Measurements from ENCODE around the gene PRAME.
"Not testable (repeated sequence)": the region's sequence is repeated elsewhere in the genome, so short reads cannot be mapped to it uniquely, and the experiment has no call there.

PRAME gene

DNA sequence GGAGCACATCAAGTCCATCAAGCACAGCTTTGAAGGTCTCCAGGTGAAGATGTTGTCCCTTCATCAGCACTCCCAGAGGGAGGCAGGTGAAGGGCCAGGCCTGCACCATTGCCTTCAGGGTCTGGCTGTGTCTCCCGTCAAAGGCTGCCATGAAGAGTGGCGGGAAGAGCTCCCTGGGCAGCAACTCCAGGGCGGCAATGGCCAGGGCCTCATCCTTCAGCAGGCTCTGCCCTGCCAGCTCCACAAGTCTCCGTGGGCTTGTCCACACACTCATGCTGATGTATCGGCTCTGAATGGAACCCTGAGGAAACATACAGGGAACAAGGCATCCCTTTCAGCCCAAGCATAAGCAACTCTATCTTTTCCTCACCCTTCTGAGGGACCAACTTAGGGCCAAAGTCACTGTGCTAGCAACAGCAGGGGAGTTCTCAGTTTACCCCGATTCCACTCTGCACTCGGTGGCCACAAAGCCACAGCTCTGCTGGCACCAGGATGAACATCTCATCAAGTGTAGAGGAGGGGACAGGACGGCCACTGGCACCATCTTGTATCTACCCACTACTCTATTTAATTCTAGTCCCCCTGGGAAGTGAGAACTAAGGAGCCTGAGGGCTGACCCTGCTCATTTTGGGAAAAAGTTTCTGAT lies 8.2 kb downstream of the PRAME start:
- no peak for DNase-seq (ENCODE audit: low read depth)

DNA sequence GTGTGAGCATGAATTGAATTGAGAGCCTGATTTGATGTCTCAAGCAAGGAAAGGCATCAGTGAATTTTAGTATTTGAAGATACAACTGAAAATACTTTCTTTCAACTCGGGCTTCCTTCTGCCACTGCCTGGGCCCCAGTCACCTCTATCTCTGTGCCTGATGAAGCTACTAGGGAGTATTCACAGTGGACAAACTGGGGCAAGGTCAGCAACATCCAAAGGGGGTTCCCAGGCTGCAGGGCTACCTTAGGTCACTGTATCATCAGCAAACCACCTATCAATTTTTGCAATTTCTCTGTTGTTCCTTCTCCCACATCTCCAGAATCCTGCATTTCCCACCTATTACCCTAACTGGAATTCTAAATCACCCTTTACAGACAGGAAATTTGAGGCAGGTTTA lies 10.2 kb downstream of the PRAME start:
- no peak for DNase-seq (ENCODE audit: low read depth)

DNA sequence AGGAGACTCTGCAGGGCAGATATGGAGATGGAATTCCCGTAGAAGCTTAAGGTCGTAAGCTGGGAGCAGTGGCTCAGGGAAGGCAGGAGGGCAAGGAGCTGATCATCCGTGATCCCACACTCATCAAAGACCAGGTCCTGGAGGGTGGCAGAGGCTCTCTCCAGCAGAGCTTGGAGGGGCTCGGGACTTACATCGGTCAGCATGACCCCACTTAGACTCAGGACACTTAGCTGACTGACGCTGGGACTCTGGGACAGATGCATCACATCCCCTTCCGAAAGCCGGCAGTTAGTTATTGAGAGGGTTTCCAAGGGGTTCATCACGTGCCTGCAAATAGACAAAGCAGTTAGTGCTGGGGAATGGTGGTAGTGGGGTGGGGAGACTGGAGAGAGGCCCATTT lies 10.7 kb downstream of the PRAME start:
- no peak for DNase-seq (ENCODE audit: low read depth)

DNA sequence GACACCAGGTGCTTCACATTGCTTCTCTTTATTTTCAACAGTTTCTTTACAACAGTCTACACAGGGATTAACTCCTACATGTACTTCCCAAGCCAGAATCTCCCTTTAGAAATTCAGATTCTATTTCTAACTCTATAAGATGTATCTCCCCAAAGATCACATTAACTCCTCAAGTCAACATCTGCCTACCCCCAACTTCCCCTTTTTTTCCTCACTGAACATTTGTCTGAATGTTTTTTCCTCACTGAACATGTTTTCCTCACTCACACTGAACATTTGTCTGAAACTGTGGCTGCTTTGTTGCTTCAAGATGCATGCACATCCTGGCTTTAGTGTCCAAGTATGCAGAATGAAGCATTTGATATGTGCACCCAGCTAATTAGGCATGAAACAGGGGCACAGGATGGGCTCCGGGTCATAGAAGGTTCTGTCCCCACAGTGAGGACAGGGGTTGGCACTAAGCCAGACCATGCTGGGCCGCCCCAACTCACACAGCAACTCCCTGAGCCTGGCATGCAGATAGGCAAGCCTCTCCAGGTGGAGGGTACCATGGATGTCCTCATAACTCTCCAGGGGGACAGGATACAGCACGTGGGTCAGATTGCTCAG lies 11.3 kb downstream of the PRAME start:
- DNase-seq (ENCODE audit: low read depth): no peak

DNA sequence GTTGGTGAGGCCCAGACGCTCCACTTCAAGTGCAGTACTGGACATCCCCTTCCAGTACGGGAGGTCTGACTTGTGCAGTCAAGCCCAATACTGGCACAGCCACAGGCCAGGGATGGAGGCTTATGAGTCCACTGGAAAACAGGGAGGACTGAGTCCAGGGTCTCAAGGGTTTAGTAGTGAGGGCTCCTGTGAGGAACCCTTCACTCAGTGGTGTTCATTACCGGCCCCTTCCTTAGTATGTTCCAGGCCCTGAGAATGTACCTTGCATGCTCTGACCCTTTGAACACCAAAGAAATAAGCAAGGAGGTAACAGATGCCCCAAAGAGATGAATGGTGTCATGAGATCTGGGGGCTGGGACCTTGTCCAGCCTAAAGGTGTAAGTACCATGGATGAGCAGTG lies 11.8 kb downstream of the PRAME start:
- no peak for DNase-seq (ENCODE audit: low read depth)

DNA sequence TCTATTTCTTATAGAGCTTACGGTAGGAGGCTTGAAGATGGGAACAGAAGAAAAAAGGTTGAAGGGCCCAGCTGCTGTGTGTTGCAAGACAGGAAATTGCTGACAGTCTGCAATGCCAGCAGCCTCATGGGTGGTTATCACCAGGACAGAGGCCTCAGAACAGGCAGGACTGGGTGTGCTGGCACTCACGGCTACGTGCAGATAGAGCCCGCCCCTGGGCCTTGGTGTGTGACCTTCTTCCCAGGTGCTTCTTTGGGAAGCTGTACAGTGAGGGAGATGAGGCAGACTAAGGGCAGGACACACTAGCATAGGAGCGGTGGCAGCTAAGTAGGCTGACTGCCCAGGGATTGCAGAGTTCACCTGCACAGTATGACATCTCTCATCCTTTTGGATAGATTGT lies 12.6 kb downstream of the PRAME start:
- DNase-seq (ENCODE audit: low read depth): no peak

DNA sequence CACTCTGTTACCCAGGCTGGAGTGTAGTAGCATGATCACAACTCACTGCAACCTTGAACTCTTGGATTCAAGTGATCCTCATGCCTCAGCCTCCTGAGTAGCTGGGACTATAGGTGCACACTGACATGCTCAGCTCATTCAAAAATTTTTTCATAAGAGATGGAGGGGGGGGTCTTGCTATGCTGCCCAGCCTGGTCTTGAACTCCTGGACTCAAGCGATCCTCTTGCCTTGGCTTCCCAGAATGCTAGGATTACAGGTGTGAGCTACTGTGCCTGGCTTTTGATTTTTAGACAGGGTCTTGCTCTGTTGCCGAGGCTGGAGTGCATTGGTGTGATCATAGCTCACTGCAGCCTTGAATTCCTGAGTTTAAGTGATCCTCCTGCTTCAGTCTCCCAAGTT lies 14.0 kb downstream of the PRAME start:
- no peak for DNase-seq (ENCODE audit: low read depth)

DNA sequence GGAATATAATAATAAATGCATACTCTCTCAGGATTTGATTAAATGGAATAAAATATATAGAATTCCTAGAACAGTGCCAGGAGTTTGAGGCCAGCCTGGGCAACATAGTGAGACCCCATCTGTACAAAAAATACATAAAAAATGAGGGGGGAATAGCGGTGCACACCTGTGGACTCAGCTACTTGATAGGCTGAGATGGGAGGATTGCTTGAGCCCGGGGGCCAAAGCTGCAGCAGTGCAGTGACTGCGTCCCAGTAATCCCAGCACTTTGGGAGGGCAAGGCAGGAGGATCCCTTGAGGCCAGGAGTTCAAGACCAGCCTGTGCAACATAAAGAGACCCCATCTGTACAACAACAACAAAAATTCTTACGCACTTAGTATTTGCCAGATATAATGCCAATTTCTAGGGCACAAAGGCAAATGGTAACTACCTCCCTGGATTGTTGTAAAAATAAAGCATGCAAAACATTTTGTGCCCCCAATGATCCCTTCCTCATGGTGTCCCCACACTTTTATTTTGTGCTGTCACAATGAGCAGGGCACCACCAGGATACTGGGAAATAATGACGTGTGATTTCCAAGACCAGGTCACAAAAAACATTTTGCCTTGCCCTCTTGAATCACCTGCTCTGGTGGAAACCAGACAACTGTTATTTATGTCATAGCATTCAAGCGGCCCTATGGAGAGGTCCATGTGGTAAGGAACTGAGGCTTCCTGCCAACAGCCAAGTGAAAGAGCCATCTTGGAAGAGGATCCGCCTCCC lies 20.7 kb downstream of the PRAME start:
- DNase-seq (ENCODE audit: low read depth): no peak

DNA sequence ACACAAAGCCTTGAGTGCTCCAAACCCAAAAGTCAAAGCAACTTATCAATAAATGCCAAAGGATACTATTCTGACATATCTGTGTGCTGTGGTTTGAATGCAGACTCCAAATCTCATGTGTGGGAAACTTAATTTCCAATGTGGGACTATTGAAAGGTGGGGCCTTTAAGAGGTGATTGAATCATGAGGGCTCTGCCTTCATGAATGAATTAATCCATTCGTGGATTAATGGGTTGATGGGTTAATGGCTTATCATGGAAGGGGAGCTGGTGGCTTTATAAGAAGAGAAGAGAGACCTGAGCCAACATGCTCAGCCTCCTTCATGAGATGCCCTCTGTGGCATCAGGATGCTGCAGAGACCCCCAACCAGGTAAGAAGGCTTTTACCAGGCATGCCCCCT lies 22.1 kb downstream of the PRAME start:
- no peak for DNase-seq (ENCODE audit: low read depth)

DNA sequence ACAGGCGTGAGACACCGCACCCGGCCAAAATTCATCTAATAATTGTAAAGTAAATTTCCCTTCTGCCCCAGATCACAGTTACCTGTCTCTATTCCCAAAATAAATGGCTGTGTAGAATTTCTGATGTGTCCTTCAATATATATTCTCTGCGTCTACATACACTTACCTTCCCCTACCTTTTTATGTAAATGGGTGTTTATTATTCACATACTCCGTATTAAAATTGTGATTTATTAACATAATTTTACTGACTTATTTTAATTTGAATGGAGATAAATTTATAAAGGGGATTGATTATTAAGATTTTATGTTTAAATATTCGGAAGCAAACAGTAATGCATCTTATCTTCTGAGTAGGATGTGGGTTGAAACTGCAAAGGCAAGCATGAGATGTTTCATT lies 22.6 kb downstream of the PRAME start:
- DNase-seq (ENCODE audit: low read depth): no peak

DNA sequence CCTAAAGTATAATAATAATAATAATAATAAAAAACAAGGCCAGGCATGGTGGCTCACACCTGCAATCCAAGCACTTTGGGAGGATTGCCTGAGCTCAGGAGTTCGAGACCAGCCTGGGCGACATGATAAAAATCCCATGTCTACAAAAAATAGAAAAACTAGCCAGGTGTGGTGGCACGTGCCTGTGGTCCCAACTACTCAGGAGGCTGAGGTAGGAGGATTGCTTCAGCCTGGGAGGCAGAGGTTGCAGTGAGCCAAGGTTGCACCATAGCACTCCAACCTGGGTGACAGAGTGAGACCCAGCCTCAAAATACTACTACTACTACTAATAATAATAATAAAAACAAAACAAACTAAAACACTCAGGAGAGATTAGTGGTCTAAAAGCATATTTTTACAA lies 23.4 kb downstream of the PRAME start:
- no peak for DNase-seq (ENCODE audit: low read depth)

DNA sequence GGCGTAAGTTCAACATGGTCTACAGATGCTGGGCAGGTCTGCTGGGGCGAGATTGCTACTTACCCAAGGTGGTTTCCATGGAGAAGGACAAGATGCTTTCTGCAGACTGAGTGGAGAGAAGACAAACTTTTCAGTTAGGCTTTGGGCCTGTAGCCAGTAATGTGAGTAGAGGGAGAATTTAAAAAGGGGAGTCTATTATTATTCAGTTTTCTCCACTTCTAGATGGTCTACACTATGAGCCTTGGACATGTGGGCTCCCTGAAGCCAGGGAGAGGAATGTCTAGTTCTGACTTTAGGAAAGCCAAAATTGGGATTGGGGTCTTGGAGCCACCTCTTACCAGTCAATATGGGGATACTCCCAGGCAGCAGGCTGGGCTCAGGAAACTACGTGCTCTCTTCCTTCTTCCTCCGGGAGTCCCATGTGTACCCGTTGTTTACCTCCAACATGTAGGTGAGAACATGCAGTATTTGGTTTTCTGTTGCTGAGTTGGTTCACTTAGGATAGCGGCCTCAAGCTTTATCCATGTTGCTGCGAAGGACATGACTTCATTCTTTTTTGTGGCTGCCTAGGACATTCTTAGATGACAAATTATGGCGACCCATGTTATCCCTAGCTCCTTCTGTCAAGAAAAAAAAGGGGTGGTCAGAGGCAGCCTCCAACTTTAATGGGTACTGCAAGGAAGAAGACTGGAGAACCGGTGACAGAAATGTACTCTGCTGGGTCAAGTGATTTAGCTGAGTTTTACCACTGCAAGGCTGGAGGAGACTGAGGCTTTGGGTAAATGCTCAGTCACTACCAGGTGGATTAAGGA lies 24.3 kb downstream of the PRAME start:
- DNase-seq (ENCODE audit: low read depth): no peak

DNA sequence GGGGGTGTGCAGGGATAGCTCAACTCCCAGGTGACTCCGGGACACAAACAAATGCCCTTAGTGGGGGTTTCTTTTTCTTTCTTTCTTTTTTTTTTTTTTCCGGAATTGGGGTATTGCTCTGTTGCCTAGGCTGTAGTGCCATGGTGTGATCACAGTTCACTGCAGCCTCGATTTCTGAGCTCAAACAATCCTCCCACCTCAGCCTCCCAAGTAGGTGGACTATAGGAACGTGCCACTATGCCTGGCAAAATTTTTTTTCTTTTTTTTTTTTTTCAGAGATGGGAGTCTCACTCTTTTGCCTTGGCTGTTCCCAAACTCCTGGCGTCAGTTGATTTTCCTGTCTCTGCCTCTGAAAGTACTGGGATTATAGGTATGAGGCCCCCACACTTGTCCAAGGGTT lies 25.2 kb downstream of the PRAME start:
- no peak for DNase-seq (ENCODE audit: low read depth)

DNA sequence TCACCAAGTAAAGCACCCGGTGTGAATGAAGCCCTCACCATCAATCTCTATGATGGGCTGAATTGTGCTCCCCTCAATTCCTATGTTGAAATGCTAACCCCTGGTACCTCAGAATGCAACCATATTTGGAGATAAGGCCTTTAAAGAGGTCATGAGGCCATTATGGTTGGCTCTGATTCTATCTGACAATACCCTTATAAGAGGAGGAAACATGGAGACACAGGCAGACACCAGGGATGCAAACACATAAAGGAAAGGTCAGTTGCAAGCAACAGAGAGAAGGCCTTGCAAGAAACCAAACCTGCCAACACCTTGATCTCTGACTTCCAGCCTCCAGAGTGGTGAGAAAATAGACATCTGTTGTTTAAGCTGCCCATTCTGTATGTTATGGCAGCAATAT lies 25.6 kb downstream of the PRAME start:
- DNase-seq (ENCODE audit: low read depth): no peak

DNA sequence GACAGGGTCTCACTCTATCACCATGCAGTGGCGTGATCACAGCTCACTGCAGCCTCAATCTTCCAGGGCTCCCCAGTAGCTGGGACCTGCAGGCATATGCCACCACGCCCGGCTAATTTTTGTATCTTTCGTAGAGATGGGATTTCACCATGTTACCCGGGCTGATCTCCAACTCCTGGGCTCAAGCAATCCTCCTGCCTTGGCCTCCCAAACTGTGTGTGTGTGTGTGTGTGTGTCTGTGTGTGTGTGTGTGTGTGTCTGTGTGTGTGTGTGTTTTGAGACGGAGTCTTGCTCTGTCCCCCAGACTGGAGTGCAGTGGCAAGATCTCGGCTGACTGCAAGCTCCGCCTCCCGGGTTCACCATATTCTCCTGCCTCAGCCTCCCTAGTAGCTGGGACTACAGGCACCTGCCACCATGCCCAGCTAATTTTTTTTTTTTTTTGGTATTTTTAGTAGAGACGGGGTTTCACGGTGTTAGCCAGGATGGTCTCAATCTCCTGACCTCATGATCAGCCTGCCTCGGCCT lies 26.5 kb downstream of the PRAME start:
- not testable (repeated sequence) for DNase-seq (ENCODE audit: low read depth)

DNA sequence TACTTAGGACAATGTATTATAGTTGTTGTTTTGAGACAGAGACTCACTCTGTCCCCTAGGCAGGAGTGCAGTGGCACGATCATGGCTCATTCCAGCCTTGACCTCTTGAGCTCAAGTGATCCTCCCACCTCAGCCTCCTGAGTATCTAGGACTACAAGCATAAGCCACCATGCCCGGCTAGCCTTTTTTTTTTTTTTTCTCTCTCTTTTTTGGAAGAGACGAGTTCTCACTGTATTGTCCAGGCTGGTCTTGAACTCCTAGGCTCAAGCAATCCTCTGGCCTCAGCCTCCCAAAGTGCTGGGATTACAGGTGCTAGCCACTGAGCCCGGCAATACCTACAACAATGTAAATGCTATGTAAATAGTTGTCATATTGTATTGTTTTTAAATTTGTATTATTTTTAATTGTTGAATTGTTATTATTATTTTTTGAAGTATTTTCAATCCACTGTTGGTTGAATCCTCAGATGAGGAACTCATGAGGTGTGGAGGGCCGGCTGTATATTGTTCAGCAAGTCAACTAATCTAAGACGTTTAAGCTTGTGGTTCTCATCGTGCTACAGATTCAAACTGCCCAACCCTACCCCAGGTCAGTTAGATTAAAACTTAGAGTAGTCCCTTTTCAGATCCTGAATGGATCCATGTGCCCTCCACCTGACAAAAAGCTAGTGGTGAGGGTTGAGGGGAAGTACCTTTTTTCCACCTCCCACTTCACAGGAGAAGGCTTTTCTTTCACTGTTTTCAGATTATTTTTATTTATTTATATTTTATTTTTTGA lies 27.1 kb downstream of the PRAME start:
- no peak for DNase-seq (ENCODE audit: low read depth)

DNA sequence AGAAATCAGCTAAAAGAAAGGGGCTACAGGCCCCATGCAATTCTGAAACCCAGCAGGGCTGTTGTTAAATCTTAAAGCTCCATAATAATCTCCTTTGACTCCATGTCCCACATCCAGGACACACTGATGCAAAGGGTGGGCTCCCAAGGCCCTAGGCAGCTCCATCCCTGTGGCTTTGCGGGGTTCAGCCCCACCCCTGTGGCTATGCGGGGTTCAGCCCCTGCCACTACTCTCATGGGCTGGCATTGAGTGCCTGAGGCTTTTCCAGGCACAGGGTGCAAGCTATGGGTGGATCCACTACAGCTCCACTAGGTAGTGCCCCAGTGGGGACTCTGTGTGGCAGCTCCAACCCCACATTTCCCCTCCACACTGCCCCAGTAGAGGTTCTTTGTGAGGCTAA lies 30.3 kb downstream of the PRAME start:
- no peak for DNase-seq (ENCODE audit: low read depth)

DNA sequence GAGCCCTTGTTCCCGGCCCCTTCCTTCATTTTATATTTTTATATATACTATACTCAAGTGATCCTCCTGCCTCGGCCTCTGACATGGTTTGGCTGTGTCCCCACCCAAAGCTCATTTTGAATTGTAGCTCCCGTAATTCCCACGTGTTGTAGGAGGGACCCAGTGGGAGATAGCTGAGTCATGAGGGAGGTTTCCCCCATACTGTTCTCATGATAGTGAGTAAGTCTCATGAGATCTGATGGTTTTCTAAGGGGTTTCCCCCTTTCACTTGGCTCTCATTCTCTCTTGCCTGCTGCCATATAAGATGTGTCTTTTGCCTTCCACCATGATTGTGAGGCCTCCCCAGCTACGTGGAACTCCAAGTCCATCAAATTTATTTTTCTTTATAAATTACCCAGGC lies 31.8 kb downstream of the PRAME start:
- DNase-seq (ENCODE audit: low read depth): no peak

DNA sequence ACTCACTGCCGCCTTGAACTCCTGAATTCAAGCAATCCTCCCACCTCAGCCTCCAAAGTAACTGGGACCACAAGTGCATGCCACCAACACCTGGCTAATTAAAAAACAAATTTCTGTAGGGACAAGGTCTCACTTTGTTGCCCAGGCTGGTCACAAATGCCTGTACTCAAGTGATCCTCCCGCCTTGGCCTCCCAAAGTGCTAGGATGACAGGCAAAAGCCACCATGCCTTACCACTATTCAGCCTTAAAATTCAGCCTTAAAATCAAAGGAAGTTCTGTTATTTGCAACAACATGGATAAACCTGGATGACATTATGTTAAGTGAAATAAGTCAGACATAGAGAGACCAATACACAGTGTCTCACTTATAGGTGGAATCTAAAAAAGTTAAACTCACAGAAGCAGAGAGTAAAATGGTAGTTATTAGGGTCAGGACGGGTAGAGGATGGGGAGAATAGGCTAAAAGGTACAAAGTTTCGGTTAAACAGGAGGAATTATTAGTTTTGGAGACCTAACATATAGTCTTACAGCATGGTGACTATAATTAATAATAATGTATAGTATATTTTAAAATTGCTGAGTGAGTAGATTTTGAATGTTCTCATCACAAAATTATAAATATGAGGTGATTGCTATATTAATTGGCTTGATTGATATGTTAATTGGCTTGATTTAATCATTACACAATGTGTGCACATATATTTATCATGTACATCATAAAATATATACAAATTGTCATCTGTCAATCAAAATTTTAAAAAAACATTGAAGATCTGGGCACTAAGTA lies 32.7 kb downstream of the PRAME start:
- DNase-seq (ENCODE audit: low read depth): no peak

DNA sequence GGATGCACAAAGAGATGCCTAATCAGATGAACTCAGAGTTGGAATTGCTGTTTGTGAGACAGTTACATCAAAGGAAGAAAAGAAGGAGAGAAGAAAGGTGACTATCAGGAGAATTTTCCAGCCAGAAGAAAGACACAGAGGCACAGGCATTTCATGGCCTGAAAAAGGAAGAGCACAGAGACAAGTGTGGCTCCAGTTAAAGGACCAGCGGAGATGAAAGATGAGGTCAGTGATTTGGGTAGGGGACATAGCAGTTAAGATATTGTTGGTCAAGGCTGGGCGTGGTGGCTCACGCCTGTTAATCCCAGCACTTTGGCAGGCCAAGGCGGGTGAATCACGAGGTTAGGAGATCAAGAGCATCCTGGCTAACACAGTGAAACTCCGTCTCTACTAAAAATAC lies 35.6 kb downstream of the PRAME start:
- no peak for DNase-seq (ENCODE audit: low read depth)

DNA sequence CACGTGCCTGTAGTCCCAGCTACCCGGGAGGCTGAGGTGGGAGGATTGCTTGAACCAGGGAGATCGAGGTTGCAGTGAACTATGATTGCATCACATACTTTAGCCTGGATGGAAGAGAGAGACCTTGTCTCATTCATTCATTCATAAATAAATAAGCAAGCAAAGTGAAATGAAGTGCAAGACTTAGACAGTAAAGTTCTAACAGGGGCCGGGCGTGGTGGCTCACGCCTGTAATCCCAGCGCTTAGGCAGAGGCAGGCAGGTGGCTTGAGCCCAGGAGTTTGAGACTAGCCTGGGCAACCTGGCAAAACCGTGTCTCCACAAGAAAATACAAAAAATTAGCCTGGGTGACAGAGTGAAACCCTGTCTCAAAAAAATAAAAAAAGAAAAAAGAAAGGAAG lies 37.4 kb downstream of the PRAME start:
- no peak for DNase-seq (ENCODE audit: low read depth)
